ENCODE measurements around the gene TSC22D4. TPM values are rescaled to one million over a fixed set of nuclear protein-coding genes. Genes with fewer than 3 reads are reported as not detected.
A peak's percentile ranks its signal among the peaks of the same experiment; 100 is the strongest.

Gene TSC22D4
- total and polyA plus RNA-seq, 5 experiments from 2014 or later: 30.3 to 129 (median 35.9) TPM

- POLR2A ChIA-PET: interaction anchor here (0.5 to 1.4 kb wide), 2 partner anchors 11 to 12 kb away, joined by 3 to 5 read pairs; partner anchors contain the start of gene TSC22D4
- Mint-ChIP-seq H3K27me3 (peaks cover 0 to 10% (median 0%) of the 10 kb centered on the region in 5 donors), H3K36me3 (no peaks in the 10 kb centered on the region), H3K27ac (no peak overlapping the region), H3K9me3 (no peaks in the 10 kb centered on the region), H3K4me3 (no peak overlapping the region), H3K4me1 (peaks cover 9 to 36% (median 16%) of the 10 kb centered on the region in 4 donors)
- DNase-seq: peak in 1 of 10 donors; percentile 42
- no peak for ATAC-seq
These were observed 11.6 kb upstream of the TSC22D4 start for GRCh38 chr7:100490483-100491191.

DNA sequence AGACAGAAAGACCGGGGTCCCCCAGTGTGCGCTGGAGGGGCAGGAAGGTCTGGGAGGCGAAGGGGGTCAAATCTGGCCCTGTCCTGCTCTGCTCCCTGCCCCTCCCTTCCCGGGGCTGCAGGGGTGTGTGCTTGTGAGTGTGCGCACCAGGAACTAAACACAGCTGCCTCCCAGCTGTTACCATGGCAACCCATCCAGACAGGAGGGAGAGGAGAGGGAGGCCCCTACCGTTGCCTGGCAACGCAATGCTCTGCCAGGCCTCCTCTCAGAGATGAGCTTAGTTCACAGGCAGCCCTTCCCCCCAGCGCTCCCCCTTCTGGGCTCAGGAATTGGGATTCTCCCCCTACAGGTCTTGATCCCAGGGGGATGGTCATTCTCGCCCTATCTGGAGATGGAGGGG is 10.8 kb upstream of the TSC22D4 start:
- peaks cover 0 to 5% (median 0%) of the 10 kb centered on the region in 5 donors for H3K27me3 Mint-ChIP-seq
- H3K4me1 Mint-ChIP-seq: peaks cover 9 to 31% (median 16%) of the 10 kb centered on the region in 4 donors
- H3K9me3 Mint-ChIP-seq: no peaks in the 10 kb centered on the region
- no peaks in the 10 kb centered on the region for H3K36me3 Mint-ChIP-seq
- no peak overlapping the region for H3K4me3 Mint-ChIP-seq
- peak in 1 of 10 donors; percentile 42 for DNase-seq
- POLR2A ChIA-PET: interaction anchor here (0.5 to 0.7 kb wide), 2 partner anchors 10 to 61 kb away, joined by 3 to 5 read pairs; no protein-coding TSS in a partner anchor
- H3K27ac Mint-ChIP-seq: peak overlapping the region in 1 of 10 donors; percentile 41
- ATAC-seq: peak in 1 of 2 donors; percentile 30

DNA sequence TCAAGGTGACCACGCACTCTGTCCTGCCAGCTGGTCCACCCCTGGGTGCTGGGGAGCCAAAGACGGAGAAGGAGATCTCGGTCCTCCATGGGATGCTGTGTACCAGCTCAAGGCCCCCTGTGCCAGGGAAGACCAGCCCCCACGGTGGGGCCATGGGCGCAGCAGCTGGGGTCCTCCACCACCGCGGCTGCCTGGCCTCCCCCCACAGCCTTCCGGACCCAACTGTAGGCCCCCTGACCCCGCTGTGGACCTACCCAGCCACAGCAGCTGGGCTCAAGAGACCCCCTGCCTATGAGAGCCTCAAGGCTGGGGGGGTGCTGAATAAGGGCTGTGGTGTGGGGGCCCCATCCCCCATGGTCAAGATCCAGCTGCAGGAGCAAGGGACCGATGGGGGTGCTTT is 10.1 kb upstream of the TSC22D4 start:
- no peaks in the 10 kb centered on the region for H3K9me3 Mint-ChIP-seq
- H3K27me3 Mint-ChIP-seq: peaks cover 0 to 5% (median 0%) of the 10 kb centered on the region in 5 donors
- ATAC-seq (no peak), DNase-seq (peak in 1 of 10 donors; percentile 42)
- H3K27ac Mint-ChIP-seq: peak overlapping the region in 1 of 10 donors; percentile 66
- H3K36me3 Mint-ChIP-seq: no peaks in the 10 kb centered on the region
- POLR2A ChIA-PET: interaction anchor here (0.8 to 1.3 kb wide), 2 partner anchors 76 to 95 kb away, joined by 3 read pairs; no protein-coding TSS in a partner anchor
- peak overlapping the region in 1 of 10 donors; percentile 34 for H3K4me3 Mint-ChIP-seq
- peaks cover 9 to 31% (median 17%) of the 10 kb centered on the region in 4 donors for H3K4me1 Mint-ChIP-seq

DNA sequence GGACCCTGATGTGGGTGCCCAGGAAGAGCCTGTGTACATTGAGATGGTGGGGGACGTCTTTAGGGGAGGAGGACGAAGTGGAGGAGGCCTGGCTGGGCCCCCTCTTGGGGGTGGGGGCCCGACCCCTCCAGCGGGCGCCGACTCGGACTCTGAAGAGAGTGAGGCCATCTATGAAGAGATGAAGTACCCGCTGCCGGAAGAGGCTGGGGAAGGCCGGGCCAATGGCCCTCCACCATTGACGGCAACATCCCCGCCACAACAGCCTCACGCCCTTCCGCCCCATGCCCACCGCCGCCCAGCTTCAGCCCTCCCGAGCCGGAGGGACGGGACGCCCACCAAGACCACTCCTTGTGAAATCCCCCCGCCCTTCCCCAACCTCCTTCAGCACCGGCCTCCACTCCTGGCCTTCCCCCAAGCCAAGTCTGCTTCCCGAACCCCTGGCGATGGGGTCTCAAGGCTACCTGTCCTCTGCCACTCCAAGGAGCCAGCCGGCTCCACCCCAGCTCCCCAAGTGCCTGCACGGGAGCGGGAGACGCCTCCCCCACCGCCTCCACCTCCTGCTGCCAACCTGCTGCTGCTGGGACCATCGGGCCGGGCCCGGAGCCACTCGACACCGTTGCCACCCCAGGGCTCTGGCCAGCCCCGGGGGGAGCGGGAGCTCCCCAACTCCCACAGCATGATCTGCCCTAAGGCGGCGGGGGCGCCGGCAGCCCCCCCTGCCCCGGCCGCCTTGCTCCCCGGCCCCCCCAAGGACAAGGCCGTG is 9.5 kb upstream of the TSC22D4 start:
- Mint-ChIP-seq H3K4me1 (peaks cover 9 to 29% (median 15%) of the 10 kb centered on the region in 4 donors), H3K4me3 (no peak overlapping the region), H3K27ac (no peak overlapping the region), H3K36me3 (no peaks in the 10 kb centered on the region), H3K27me3 (peaks cover 0 to 5% (median 0%) of the 10 kb centered on the region in 5 donors), H3K9me3 (no peaks in the 10 kb centered on the region)
- no peak for ATAC-seq
- peak in 1 of 10 donors; percentile 45 for DNase-seq
- POLR2A ChIA-PET: interaction anchor here (0.6 to 1.3 kb wide), 3 partner anchors 37 to 95 kb away, joined by 3 to 6 read pairs (median 3); no protein-coding TSS in a partner anchor

DNA sequence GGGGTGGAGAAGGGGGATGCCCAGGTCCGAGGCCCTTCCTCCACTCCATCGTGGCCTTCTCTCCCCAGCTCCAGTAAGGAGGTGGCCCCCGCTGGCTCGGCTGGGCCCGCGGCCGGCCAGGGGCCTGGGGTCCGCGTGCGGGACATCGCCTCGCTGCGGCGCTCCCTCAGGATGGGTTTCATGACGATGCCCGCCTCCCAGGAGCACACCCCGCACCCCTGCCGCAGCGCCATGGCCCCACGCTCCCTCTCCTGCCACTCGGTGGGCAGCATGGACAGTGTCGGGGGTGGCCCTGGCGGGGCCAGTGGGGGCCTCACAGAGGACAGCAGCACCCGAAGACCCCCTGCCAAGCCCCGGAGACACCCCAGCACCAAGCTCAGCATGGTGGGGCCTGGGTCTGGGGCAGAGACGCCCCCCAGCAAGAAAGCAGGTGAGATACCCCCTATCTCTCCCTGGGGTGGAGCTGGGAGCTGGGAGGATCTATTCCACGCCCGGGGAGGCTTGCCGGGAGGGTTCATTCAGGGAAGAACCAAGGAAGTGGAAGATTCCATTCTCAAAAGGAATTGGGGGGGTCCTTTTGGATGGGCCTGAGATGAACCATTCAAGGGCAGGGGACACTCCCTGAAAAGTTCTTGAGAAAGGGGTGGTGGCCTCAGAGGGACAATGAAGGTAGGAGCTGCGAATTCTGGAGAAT is 7.9 kb upstream of the TSC22D4 start:
- H3K4me3 Mint-ChIP-seq: peak overlapping the region in 1 of 10 donors; percentile 19
- peak overlapping the region in 2 of 10 donors; percentile 65 to 72 for H3K27ac Mint-ChIP-seq
- H3K9me3 Mint-ChIP-seq: no peaks in the 10 kb centered on the region
- peaks cover 9 to 25% (median 18%) of the 10 kb centered on the region in 4 donors for H3K4me1 Mint-ChIP-seq
- no peak for ATAC-seq
- POLR2A ChIA-PET: interaction anchor here (0.7 to 1.0 kb wide), 2 partner anchors 12 to 73 kb away, joined by 3 read pairs; no protein-coding TSS in a partner anchor
- H3K27me3 Mint-ChIP-seq: no peaks in the 10 kb centered on the region
- peak in 1 of 10 donors; percentile 24 for DNase-seq
- no peaks in the 10 kb centered on the region for H3K36me3 Mint-ChIP-seq

GRCh38 chr7:100486111-100486636 is 7.2 kb upstream of the TSC22D4 start:
- Mint-ChIP-seq H3K4me1 (peaks cover 11 to 25% (median 21%) of the 10 kb centered on the region in 4 donors), H3K4me3 (peak overlapping the region in 2 of 10 donors; percentile 16 to 45), H3K9me3 (no peaks in the 10 kb centered on the region), H3K36me3 (no peaks in the 10 kb centered on the region), H3K27ac (peak overlapping the region in 1 of 10 donors; percentile 72), H3K27me3 (no peaks in the 10 kb centered on the region)
- DNase-seq (peak in 1 of 10 donors; percentile 60), ATAC-seq (no peak)
- POLR2A ChIA-PET: interaction anchor here (1.0 kb wide), 1 partner anchor 12 kb away, joined by 3 read pairs; no protein-coding TSS in a partner anchor

GRCh38 chr7:100485471-100485876 is 6.5 kb upstream of the TSC22D4 start:
- Mint-ChIP-seq H3K9me3 (no peaks in the 10 kb centered on the region), H3K27ac (peak overlapping the region in 1 of 10 donors; percentile 33), H3K4me3 (peak overlapping the region in 1 of 10 donors; percentile 60), H3K4me1 (peaks cover 11 to 25% (median 21%) of the 10 kb centered on the region in 4 donors), H3K36me3 (no peaks in the 10 kb centered on the region), H3K27me3 (no peaks in the 10 kb centered on the region)
- POLR2A ChIA-PET: interaction anchor here (1.0 kb wide), 1 partner anchor 11 kb away, joined by 3 read pairs; no protein-coding TSS in a partner anchor
- DNase-seq: peak in 1 of 10 donors; percentile 45
- no peak for ATAC-seq

GRCh38 chr7:100484673-100485045 is 5.6 kb upstream of the TSC22D4 start:
- Mint-ChIP-seq H3K4me1 (peaks cover 11 to 26% (median 22%) of the 10 kb centered on the region in 4 donors), H3K27ac (peak overlapping the region in 9 of 10 donors; percentile 0 to 73 (median 37)), H3K27me3 (no peaks in the 10 kb centered on the region), H3K9me3 (no peaks in the 10 kb centered on the region), H3K36me3 (no peaks in the 10 kb centered on the region), H3K4me3 (peak overlapping the region; percentile 1 to 66 (median 56))
- no peak for ATAC-seq
- DNase-seq: peak in 1 of 10 donors; percentile 52
- POLR2A ChIA-PET: no interaction called here

- POLR2A ChIA-PET: interaction anchor here (1.2 to 1.9 kb wide), 3 partner anchors 15 to 100 kb away, joined by 3 to 18 read pairs (median 4); partner anchors contain the start of gene MEPCE
- Mint-ChIP-seq H3K27me3 (no peaks in the 10 kb centered on the region), H3K9me3 (no peaks in the 10 kb centered on the region), H3K27ac (peak within 1 kb of the TSS; percentile 22 to 91 (median 73)), H3K4me3 (peak within 1 kb of the TSS; percentile 77 to 89 (median 86)), H3K4me1 (peaks cover 13 to 28% (median 24%) of the 10 kb centered on the region in 4 donors), H3K36me3 (peaks cover 0 to 1% (median 0%) of the 10 kb centered on the region in 3 donors)
- ATAC-seq (peak; percentile 48 to 51), DNase-seq (peak in 8 of 10 donors; percentile 37 to 75 (median 64))
These were observed 5.0 kb upstream of the TSC22D4 start, which contains the start of gene NYAP1 for GRCh38 chr7:100483722-100484672. Gene NYAP1 (plus strand): TSS chr7:100483927. CDS start chr7:100485312, 1,385 bp downstream.

- peaks cover 13 to 28% (median 24%) of the 10 kb centered on the region in 4 donors for H3K4me1 Mint-ChIP-seq
- peak overlapping the region in 7 of 10 donors; percentile 22 to 91 (median 60) for H3K27ac Mint-ChIP-seq
- H3K27me3 Mint-ChIP-seq: no peaks in the 10 kb centered on the region
- H3K36me3 Mint-ChIP-seq: peaks cover 0 to 2% (median 0%) of the 10 kb centered on the region in 3 donors
- POLR2A ChIA-PET: interaction anchor here (0.9 to 1.9 kb wide), 8 partner anchors 9 to 101 kb away, joined by 3 to 18 read pairs (median 4); partner anchors contain the start of gene MEPCE
- peak overlapping the region; percentile 77 to 89 (median 86) for H3K4me3 Mint-ChIP-seq
- H3K9me3 Mint-ChIP-seq: peaks cover 0 to under 1% (median 0%) of the 10 kb centered on the region in 9 donors
- ATAC-seq (peak; percentile 63 to 70), DNase-seq (peak; percentile 76 to 94 (median 86))
These were observed 4.2 kb upstream of the TSC22D4 start for GRCh38 chr7:100483090-100483721.

Data from naive thymus-derived CD8-positive, alpha-beta T cell (primary cell).